ENCODE data around the gene RPP25L.

GRCh38 chr9:34574571-34574970 is 37.3 kb downstream of the RPP25L start:
- TF ChIP-seq CTCF (IDR thresholded peaks at IDR 0.05) = no peak
- no peak for TF ChIP-seq POLR2A (IDR thresholded peaks at IDR 0.05)
